GM19467 (cell line): ENCODE data around the gene MTRFR.
"Not testable (repeated sequence)": the region's sequence is repeated elsewhere in the genome, so short reads cannot be mapped to it uniquely, and the experiment has no call there.

Source experiments
- ATAC-seq: cut with Tn5 transposase; IDR thresholded peaks from one replicate; pipeline ENCODE4 v1.9.1; 2021; ENCODE audit warnings: mild to moderate bottlenecking, moderate library complexity; ENCODE audit not compliant: unreplicated experiment

Gene MTRFR

DNA sequence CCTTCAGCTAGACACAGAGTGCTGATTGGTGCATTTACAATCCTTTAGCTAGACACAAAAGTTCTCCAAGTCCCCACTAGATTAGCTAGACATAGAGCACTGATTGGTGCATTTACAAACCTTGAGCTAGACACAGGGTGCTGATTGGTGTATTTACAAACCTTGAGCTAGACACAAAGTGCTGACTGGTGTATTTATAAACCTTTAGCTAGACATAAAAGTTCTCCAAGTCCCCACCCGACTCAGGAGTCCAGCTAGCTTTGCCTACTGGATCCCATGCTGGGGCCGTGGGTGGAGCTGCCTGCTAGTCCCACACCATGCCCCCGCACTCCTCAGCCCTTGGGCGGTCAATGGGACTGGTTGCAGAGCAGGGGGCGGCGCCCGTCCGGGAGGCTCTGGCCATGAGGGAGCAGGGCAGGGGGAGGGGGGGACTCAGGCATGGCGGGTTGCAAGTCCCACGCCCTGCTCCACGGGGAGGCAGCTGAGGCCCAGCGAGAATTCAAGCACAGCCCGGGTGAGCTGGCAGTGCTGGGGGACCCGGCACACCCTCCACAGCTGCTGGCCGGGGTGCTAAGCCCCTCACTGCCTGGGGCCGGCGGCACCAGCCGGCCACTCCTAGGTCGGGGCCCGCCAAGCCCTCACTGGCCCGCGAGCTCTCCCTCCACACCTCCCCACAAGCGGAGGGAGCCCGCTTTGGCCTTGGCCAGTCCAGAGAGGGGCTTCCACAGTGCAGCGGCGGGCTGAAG, 15.9 kb downstream of the MTRFR start:
- not testable (repeated sequence) for ATAC-seq

DNA sequence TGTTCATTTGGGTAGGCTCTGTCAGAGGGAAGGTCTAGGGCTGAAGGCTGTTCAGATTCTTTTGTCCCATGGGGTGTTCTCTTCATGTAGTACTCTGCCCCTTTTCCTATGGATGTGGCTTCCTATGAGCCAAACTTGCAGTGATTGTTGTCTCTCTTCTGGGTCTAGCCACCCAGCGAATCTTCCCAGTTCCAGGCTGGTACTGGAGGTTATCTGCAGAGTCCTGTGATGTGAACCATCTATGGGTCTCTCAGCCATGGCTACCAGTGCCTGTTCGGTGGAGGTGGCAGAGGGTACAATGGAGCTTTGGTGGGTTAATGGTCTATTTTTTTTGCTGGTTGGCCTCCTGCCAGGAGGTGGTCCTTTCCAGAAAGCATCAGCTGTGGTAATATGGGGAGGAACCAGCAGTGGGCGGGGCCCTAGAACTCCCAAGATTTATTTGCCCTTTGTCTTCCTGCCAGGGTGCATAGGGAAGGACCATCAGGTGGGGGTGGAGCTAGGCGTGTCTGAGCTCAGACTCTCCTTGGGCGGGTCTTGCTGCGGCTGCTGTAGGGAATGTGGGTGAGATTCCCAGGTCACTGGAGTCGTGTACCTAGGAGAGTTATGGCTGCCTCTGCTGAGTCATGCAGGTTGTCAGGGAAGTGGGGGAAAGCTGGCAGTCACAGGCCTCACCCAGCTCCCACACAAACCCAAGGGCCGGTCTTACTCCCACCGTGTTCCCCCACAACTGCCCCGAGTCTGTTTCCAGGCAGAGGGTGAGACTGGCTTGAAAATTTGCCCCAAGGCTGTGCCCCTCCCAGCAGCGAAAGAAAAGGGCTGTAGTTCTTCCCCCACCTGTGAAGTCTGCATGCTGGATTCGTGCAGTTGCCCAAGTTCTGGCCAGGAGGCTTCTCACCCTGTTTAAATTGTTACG, 17.5 kb downstream of the MTRFR start:
- no peak for ATAC-seq

DNA sequence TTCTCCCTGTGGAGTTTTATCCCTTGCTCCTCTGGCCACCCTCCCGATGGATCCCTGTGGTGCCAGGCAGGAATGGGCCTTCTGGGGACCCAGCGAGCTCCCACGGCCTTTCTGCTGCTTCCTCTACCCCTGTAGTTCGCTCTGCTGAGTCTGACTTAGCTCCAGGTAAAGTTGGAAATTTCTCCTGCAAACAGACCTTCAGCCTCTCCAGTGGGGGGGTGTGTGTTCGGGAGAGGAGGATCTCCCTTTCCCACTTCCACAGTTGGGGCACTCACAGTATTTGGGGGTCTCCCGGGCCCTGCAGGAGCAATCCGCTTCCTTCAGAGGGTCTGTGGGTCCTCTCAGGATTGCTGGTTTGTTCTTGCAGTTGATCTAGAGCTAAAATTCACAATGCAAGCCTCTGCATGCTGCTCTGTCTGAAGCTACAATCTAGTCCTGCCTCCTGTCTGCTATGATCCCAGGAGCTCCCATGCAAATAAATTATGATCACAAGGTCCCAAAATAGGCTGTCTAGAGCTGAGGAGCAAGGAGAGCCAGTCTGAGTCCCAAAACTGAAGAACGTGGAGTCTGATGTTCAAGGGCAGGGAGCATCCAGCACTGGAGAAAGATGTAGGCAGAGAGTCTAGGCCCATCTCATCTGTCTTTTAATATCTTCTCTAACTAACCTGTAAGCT, 18.3 kb downstream of the MTRFR start:
- ATAC-seq = no peak

DNA sequence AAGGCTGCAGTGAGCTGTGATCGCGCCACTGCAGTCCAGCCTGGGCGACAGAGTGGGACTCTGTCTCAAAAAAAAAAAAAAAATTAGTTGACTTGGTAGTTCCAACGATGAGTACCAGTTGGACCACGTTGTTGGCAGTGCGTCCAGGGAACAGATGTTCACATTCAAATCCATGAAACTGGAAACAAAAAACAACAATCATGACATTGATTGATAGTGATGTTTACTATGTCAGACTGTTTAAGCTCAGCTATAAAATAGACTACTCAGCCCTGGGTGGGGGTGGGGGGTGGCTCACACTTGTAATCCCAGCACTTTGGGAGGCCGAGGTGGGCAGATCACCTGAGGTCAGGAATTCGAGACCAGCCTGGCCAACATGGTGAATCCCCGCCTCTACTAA, 19.1 kb downstream of the MTRFR start:
- not testable (repeated sequence) for ATAC-seq

DNA sequence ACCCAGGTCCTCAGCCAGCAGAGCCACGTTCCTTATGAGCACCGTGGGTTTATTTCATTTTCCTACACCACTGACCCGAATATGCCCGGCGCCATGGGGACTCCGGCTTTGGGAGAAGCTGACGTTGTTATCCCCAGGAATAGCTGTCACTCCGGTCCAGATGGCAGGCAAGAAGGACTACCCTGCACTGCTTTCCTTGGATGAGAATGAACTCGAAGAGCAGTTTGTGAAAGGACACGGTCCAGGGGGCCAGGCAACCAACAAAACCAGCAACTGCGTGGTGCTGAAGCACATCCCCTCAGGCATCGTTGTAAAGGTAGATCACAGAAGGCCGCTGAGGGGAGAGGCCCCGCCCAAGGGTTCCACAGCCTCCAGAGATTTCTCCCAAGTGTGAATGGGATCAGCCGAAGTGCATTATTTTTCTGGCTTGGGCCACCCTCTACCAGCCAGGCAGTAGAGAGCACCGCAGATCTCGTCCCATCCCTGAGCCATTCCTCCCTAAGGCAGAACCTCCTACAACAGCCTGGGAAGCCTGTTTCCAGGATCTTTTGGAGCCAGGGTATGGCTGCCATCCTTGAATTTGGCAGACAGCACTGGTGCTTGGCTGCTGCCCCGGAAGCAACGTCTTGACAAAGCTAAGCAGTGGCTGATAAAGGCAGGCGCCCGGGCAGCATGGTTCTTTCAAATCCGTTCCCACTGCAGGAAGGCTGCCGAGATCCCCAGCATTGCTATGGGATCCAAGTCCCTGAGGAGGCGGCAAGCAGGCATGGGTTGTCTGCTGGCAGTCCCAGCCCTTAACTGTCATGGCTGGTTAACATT, 20.6 kb downstream of the MTRFR start:
- ATAC-seq = no peak

DNA sequence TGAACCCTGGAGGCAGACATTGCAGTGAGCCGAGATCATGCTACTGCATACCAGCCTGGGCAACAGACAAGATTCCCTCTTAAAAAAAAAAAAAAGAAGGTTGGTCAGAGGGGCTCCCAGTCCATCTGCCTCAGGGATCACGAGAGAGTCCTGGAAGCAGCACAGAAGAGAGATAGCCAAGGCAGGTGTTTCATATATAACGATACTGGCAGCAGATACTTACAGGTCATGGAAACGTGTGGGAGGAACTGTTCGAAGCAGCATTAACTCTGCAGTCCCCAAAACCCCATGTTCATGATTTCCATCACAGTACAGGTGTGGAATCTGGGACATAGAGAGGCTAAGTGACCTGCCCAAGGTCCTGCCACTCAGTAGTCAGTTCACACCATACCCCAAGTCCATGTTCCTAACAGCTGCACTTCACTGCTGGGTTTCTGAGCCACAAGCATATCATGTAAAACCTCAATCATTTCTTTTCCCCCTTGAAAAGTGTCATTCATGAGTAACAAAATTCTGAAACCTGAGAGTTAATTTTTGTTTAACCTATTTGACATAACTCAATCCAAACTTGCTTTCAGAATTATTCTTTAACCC, 21.7 kb downstream of the MTRFR start:
- no peak for ATAC-seq

DNA sequence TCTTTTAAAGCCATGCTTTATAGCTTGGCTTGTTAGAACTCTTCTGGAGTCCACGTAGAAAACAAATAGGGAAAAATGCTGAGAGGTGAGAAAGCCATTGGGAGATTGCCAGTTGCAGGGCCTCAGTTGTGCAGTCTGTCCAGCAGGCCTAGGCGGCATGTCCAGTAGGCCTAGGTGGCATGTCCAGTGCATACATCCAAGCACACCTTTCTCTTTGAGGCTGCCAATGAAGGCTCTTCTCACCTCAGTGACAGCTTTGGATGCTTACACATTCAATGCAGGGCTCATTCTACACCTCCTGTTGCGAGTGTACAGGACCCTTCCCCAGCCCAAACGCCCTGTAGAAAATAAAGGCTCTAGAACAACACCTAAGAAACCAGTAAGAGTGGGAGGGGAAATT, 25.4 kb downstream of the MTRFR start:
- no peak for ATAC-seq

DNA sequence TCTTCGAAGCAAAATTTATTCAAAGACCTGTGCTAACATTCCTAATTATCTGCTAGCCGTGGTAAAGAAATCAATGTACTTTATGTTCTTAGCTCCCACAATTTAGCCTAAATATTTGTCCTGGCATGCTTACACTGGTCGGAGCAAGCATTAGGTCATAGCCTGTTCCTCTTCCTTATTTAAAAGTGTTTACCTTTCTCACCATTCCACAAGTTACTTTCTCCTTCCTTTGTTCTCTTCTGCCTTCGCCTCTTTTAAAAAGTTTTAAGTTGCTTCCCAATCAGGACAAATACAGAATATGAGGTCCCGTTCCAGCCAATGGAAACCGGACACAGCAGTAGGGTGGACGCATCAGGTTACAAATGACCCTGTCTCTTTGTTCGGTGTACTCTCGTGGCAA, 26.8 kb downstream of the MTRFR start:
- ATAC-seq = no peak

DNA sequence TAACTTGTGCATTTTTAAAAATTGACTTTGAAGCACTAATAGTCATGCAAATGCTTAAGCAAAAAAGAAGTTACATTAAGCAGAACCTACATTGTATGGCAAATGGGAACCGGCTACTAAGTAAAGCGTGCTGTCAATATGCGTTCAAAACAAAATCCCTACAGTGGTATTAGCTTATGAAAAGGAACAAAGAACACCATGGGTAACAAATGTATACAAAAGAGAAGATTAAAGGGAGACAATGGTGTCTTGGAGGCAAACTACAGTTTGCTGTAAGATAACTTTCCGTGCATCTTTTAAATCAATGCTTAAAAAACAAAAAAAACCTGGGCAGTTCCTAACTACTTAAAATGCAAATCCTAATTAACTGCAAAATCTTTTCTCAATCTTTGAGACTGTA, 28.0 kb downstream of the MTRFR start:
- ATAC-seq = no peak

DNA sequence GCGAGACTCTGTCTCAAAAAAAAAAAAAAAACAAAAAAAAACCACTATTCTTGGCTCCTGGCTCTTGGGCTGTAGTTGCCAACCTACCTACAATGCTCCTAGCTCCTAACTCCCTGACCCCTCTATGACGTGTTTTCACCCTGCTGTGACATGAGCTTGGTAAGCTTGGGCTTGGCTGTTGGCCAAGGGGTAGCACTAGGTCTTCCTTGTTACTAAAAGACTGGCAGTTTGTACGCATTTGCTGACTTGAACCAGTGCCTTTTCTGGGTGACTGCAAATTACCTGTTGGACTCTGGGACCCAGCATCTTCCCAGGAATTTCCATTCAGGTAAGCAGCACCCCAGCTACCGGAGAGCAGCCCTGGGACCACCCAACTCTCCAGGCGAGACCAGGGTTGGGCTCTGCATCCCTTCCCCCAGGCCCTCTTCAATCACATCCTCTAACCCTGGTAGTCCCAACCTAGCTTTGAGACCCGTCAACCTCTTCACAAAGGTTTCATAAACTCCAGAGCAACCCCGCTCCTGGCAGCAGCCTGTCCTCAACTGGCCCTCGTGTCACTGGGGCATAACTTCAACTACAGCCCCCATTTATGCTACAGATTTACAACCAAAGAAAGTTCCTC, 30.1 kb downstream of the MTRFR start:
- no peak for ATAC-seq

DNA sequence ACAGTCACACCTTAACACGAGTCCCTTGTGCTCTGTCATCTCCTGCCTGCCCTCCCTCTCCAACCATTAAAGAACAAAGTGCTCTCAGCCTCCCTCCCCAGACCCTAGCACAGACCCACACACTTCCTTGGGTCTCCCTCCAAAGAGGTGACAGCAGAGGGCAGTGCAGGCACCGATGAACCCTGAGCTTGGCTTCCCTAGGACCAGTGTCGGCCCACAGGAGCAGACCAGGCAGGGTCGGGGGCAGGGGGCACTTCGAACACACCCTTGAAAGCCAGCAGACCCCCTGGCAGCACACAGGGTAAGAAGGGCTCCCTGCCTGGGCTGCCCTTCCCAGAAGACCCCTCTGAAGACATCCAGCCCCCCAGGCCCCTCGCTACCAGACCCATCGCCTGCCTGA, 31.4 kb downstream of the MTRFR start:
- no peak for ATAC-seq

DNA sequence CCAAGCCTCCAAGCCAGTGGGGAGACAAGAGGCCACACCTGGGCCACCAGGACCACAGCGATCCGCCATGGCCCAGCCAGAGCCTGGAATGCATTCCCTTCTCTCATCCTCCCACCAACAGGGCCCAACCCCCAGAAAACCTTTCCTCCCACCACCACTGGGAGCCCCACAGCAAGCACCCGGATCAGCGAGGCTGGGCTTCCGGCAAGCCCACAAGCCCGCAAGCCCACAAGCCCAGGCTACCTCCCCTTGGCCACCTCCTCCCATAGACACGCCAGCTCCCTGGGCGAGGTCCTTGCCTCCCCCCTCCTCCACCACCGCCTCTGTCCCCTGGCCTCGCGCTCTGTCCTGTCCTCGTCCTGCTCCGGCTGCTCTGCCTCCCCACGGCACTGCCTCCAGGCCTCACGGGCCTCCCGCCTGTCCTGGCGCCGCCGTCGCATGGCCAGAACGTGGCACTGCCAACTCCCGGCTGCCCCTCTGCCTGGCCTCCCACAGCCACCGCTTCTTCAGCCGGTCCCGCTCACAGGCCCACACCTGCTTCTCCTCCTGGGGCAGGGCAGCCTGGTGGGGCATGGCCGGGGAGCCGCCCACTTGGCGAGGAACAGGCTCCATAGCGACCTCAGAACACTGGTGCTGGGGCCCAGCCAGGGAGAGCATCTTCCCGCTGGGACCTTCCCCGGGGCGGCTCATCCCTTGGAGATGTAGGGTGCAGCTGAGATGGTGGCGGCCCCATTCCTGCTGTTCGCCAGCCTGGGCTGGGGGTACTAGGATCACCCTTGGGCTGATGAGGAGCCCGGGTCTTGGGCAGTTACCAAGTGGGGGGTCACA, 32.8 kb downstream of the MTRFR start:
- no peak for ATAC-seq

DNA sequence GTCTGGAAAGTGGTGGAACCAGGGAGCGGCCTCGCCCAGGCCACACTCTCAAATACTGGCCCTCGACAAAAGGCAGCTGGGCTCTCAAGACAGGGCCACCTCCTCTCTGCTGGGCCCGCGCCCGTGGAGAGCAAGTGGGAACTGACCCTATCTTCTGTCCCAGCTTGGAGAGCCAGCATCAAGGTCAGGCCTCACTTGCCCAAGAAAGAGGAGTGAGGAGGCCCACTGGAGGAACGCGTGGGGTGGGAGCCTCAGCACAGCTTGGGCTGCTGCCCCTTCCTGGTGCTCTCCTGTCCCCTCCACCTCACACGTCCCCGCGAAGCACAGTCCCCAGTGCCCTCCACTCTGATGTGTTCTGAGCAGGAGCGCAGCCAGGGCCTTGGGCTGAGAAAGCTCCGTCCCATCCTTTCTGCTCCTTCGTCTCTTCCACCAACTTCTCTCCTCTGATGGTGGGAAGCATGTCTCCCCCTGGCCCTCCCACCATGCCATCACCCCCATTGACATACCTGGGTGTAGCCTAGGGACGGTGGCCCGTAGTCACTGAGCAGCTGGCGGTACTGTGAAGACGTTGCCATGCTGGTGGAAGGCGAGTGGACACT, 33.5 kb downstream of the MTRFR start:
- ATAC-seq = no peak

DNA sequence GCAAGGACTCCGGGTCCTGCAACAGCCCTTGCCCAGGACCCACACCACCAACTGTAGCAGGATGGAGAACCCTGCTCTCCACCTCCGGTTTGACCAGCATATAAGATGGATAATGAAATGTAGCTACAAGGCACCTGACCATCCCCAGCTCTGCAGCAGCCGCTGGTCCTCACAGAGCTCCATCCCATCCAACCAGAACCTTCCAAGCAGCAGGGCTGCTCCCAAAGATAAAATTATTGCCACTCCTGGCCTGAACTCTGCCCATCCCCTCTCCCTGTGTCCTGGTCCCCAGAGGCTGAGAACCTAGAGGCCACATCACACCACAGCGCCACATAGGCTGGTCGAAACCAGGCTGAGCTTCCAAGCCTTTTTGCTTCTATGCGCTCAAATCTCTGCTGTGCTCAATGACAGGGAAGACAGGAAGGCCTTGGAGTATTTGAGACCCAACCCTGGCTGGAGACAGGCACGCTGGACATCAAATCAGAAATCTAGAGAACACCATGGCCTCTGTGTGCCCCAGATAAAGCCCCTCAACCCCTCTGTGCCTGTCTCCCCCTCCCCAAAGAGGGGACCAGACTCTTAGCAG, 34.2 kb downstream of the MTRFR start:
- no peak for ATAC-seq

DNA sequence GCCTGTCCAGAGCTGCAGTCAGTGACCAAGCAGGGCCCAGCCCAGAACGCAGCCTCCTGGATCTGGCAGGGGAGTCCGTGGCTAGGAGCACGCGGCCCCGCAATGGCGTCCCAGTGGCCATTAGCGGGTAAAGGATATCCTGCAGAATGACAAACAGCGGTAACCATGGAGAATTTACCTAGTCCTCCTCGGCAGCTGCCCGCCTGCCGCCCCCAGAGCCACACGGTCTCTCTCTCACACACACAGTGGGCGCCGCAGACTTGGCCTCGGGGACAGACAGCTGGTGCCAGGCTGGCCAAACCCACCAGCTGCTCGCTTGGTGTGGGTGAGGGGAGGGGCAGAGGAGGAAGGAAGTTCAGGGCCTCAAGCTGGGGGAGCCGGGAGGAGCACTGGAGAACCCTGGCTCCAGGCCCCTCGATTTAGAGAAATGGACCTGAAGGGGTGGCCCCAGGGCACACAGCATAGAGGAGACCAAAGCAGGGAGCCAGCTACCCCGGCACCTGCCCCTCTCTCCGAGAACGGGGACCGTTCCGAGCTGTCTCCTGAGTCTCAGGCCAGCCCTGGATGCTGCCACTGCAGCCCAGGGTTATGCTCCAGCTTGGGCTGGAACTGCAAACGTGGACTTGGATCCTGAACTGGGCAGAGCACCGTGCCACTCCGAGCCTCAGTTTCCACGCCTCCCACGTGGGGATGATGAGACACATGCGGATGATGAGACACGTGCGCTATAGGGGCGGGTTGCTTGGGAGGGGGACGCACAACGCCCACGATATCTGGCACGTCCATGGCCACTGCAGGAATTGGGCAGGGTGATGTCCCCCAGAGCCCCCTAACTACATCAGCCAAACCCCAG, 35.0 kb downstream of the MTRFR start:
- ATAC-seq = no peak

DNA sequence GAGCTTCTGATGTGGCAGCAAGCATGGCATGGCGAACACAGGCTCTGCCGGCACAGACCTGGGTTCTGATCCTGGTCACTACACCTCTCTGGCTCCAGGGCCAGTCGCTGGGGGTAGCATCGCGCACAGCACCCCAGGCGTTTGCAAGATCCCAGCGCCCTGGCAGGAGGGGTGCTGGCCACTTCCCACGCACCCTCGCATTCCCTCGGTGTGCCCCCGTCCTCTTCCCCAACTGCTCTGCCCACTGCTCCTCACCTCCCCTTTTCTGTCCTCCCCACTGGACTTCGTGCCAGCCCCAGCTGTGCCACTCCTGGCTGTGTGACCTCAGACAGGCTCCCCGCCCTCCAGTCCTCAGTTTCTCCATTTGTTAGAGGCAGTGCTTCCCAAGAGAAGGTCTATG, 35.6 kb downstream of the MTRFR start:
- ATAC-seq = no peak

DNA sequence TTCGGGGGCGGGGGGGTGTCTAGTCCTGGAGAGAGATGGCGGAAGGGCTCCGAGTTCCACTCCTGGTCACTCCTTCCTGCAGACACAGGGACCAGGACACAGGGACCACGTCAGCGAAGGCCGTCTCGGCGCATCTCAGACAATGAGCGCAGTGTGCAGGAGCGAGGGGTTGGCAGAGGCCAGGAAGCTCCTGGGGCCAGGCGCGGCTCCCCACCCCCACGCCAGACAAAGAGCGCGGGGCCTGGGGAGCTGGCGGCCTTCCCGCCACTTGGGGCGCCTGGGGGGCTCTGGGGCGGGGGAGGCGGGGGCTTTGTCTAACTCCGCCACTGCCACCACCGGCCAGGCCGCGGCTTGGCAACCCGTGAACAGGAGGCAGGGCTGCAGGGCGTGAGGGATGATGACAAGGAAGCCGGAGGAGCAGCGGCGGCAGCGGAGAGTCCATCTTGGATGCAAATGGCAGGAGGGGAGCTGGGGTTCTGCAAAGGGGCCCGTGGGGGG, 36.2 kb downstream of the MTRFR start:
- ATAC-seq = no peak
